OCI-LY1 (cell line): ENCODE measurements around the gene LRRC70.

Experiments
- EZH2 ChIP-seq: fragments of 200-600 bp; sonication (generic), shearing (Covaris generic); IDR thresholded peaks from 2 replicates; pipeline ENCODE4 v1.8.0; 2017; ENCODE audit warnings: borderline replicate concordance, mixed run types, mild to moderate bottlenecking, antibody characterized with exemption, low read length, moderate library complexity, mixed read lengths
- TF ChIP-seq, protein P1 (sequence below): fragments of 200-600 bp; sonication (generic), shearing (Covaris generic); IDR thresholded peaks from 2 replicates; pipeline ENCODE4 v1.5.1; 2017; ENCODE audit warnings: mild to moderate bottlenecking, antibody characterized with exemption, low read length, moderate library complexity, mixed read lengths

DNA sequence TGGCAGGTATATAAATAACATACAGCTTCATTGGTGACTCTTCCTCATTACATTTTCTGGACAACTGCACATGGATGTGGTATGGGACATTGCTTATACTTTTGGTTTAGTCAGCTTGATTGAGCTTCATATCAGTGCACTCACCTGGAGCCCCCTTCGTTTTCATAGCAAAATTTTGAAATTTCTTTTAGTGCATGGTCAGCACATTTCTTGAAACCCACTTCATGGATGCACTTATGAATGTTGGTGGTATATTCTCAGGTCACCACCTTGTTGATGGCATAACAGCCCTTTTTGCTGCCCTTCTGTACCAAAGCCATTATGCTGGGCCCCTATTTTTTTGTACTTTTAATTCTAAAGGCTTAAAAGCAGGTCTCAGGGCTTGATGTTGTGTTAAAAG, 16.7 kb upstream of the LRRC70 start:
- TF ChIP-seq, protein P1, sequence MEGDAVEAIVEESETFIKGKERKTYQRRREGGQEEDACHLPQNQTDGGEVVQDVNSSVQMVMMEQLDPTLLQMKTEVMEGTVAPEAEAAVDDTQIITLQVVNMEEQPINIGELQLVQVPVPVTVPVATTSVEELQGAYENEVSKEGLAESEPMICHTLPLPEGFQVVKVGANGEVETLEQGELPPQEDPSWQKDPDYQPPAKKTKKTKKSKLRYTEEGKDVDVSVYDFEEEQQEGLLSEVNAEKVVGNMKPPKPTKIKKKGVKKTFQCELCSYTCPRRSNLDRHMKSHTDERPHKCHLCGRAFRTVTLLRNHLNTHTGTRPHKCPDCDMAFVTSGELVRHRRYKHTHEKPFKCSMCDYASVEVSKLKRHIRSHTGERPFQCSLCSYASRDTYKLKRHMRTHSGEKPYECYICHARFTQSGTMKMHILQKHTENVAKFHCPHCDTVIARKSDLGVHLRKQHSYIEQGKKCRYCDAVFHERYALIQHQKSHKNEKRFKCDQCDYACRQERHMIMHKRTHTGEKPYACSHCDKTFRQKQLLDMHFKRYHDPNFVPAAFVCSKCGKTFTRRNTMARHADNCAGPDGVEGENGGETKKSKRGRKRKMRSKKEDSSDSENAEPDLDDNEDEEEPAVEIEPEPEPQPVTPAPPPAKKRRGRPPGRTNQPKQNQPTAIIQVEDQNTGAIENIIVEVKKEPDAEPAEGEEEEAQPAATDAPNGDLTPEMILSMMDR, result no peak
- no peak for TF ChIP-seq EZH2
